Activated naive CD4-positive, alpha-beta T cell treated with anti-CD3 and anti-CD28 coated beads for 36 hours (primary cell): ENCODE measurements around the gene GARS1. TPM values are rescaled to one million over a fixed set of nuclear protein-coding genes. Genes with fewer than 3 reads are reported as not detected.
"Not testable (repeated sequence)": the region's sequence is repeated elsewhere in the genome, so short reads cannot be mapped to it uniquely, and the experiment has no call there.

Experiments used
- CTCF ChIA-PET: fragments of 350-600 bp; sonication (Branson Sonifier 250); formaldehyde crosslinking; loops from one replicate; lab custom pipeline; 2021; ENCODE audit warnings: antibody characterized with exemption; lab: Charles Lee
- DNase-seq: peaks from one replicate; pipeline ENCODE4 v3.0.0-alpha.2; 2020
- H3K27ac Mint-ChIP-seq: one replicate; pipeline ENCODE4 v1.8.0; 2021; ENCODE audit warnings: mild to moderate bottlenecking, mixed read lengths
- H3K27me3 Mint-ChIP-seq: one replicate; pipeline ENCODE4 v1.8.0; 2021; ENCODE audit warnings: low read depth, mixed read lengths
- H3K36me3 Mint-ChIP-seq: one replicate; pipeline ENCODE4 v1.8.0; 2021; ENCODE audit warnings: low read depth, mixed read lengths
- H3K4me1 Mint-ChIP-seq: one replicate; pipeline ENCODE4 v1.8.0; 2021; ENCODE audit warnings: low read depth, mixed read lengths
- H3K4me3 Mint-ChIP-seq: one replicate; pipeline ENCODE4 v1.8.0; 2021; ENCODE audit warnings: mild to moderate bottlenecking, moderate library complexity, mixed read lengths
- H3K9me3 Mint-ChIP-seq: one replicate; pipeline ENCODE4 v1.8.0; 2021; ENCODE audit warnings: mixed read lengths
- intact Hi-C: fragments of 100-400 bp; cut with micrococcal nuclease; formaldehyde crosslinking; loops from one replicate; pipeline ENCODE4 v1.15.1; 2023
- total RNA-seq, 2 experiments: library from RNA; stranded (reverse); gene quantifications; one replicate each; pipeline ENCODE4 v1.2.3, GENCODE V29; 2021

Gene GARS1
- total RNA-seq, 2 experiments from 2014 or later, result 367 to 385 TPM

- CTCF ChIA-PET, result interaction anchor here (1.4 to 3.5 kb wide), 2 partner anchors 21 to 106 kb away, joined by 4 to 12 read pairs; no protein-coding TSS in a partner anchor
- H3K27ac Mint-ChIP-seq, result no peak overlapping the region
These were observed 39.5 kb downstream of the GARS1 start for GRCh38 chr7:30634193-30634626.

GRCh38 chr7:30634634-30635201, 40.0 kb downstream of the GARS1 start:
- no peaks in the 10 kb centered on the region for H3K4me1 Mint-ChIP-seq
- no peak overlapping the region for H3K27ac Mint-ChIP-seq
- no peaks in the 10 kb centered on the region for H3K27me3 Mint-ChIP-seq
- H3K36me3 Mint-ChIP-seq, result peaks cover 57% of the 10 kb centered on the region
- H3K9me3 Mint-ChIP-seq, result peaks cover 1% of the 10 kb centered on the region
- CTCF ChIA-PET, result interaction anchor here (1.4 to 3.5 kb wide), 2 partner anchors 21 to 105 kb away, joined by 4 to 12 read pairs; no protein-coding TSS in a partner anchor
- H3K4me3 Mint-ChIP-seq, result no peak overlapping the region
- intact Hi-C loops, result no loop called here
- no peak for DNase-seq

More at GRCh38 chr7:30634193-30634626, 39.5 kb downstream of the GARS1 start:
- intact Hi-C loops, result no loop called here
- peaks cover 61% of the 10 kb centered on the region for H3K36me3 Mint-ChIP-seq
- no peaks in the 10 kb centered on the region for H3K4me1 Mint-ChIP-seq
- no peak overlapping the region for H3K4me3 Mint-ChIP-seq
- no peaks in the 10 kb centered on the region for H3K27me3 Mint-ChIP-seq
- peaks cover 1% of the 10 kb centered on the region for H3K9me3 Mint-ChIP-seq
- no peak for DNase-seq

GRCh38 chr7:30635798-30636197, 41.1 kb downstream of the GARS1 start:
- CTCF ChIA-PET, result no interaction called here
- peaks cover 1% of the 10 kb centered on the region for H3K9me3 Mint-ChIP-seq
- H3K27ac Mint-ChIP-seq, result no peak overlapping the region
- DNase-seq, result no peak
- no peak overlapping the region for H3K4me3 Mint-ChIP-seq
- H3K4me1 Mint-ChIP-seq, result no peaks in the 10 kb centered on the region
- no peaks in the 10 kb centered on the region for H3K27me3 Mint-ChIP-seq
- peaks cover 51% of the 10 kb centered on the region for H3K36me3 Mint-ChIP-seq
- intact Hi-C loops, result no loop called here

GRCh38 chr7:30642322-30642721, 47.6 kb downstream of the GARS1 start:
- H3K27ac Mint-ChIP-seq, CTCF ChIA-PET, H3K4me1 Mint-ChIP-seq, intact Hi-C loops, H3K9me3 Mint-ChIP-seq, H3K4me3 Mint-ChIP-seq, DNase-seq, H3K27me3 Mint-ChIP-seq: not testable (repeated sequence)
- peaks cover 17% of the 10 kb centered on the region for H3K36me3 Mint-ChIP-seq

GRCh38 chr7:30642789-30643188, 48.1 kb downstream of the GARS1 start:
- Mint-ChIP-seq H3K27ac (no peak overlapping the region), H3K36me3 (peaks cover 17% of the 10 kb centered on the region), H3K9me3 (no peaks in the 10 kb centered on the region), H3K4me3 (no peak overlapping the region), H3K4me1 (no peaks in the 10 kb centered on the region), H3K27me3 (no peaks in the 10 kb centered on the region)
- no peak for DNase-seq
- intact Hi-C loops, result no loop called here
- CTCF ChIA-PET, result no interaction called here

GRCh38 chr7:30644286-30644955, 49.7 kb downstream of the GARS1 start:
- no peak for DNase-seq
- Mint-ChIP-seq H3K9me3 (no peaks in the 10 kb centered on the region), H3K27ac (no peak overlapping the region), H3K36me3 (peaks cover 16% of the 10 kb centered on the region), H3K27me3 (no peaks in the 10 kb centered on the region), H3K4me3 (no peak overlapping the region), H3K4me1 (no peaks in the 10 kb centered on the region)
- CTCF ChIA-PET, result interaction anchor here (0.8 kb wide), 1 partner anchor 13 kb away, joined by 3 read pairs; no protein-coding TSS in a partner anchor
- intact Hi-C loops, result no loop called here

GRCh38 chr7:30645661-30646060, 51.0 kb downstream of the GARS1 start:
- Mint-ChIP-seq H3K27me3 (no peaks in the 10 kb centered on the region), H3K4me3 (no peak overlapping the region), H3K9me3 (no peaks in the 10 kb centered on the region), H3K27ac (no peak overlapping the region), H3K36me3 (peaks cover 16% of the 10 kb centered on the region), H3K4me1 (no peaks in the 10 kb centered on the region)
- DNase-seq, result no peak
- intact Hi-C loops, result no loop called here
- CTCF ChIA-PET, result no interaction called here

GRCh38 chr7:30646154-30646553, 51.5 kb downstream of the GARS1 start:
- Mint-ChIP-seq H3K27ac (no peak overlapping the region), H3K9me3 (no peaks in the 10 kb centered on the region), H3K4me1 (no peaks in the 10 kb centered on the region), H3K27me3 (no peaks in the 10 kb centered on the region), H3K4me3 (no peak overlapping the region), H3K36me3 (peaks cover 16% of the 10 kb centered on the region)
- intact Hi-C loops, result no loop called here
- CTCF ChIA-PET, result no interaction called here
- no peak for DNase-seq

GRCh38 chr7:30647589-30648364, 53.1 kb downstream of the GARS1 start:
- no peak for DNase-seq
- Mint-ChIP-seq H3K9me3 (no peaks in the 10 kb centered on the region), H3K27ac (no peak overlapping the region), H3K4me1 (no peaks in the 10 kb centered on the region), H3K27me3 (no peaks in the 10 kb centered on the region), H3K36me3 (peaks cover 14% of the 10 kb centered on the region), H3K4me3 (no peak overlapping the region)
- intact Hi-C loops, result no loop called here
- CTCF ChIA-PET, result no interaction called here

- CTCF ChIA-PET, result no interaction called here
- Mint-ChIP-seq H3K27me3 (no peaks in the 10 kb centered on the region), H3K4me1 (no peaks in the 10 kb centered on the region), H3K27ac (no peak overlapping the region), H3K4me3 (no peak overlapping the region), H3K36me3 (peaks cover 10% of the 10 kb centered on the region), H3K9me3 (no peaks in the 10 kb centered on the region)
- intact Hi-C loops, result no loop called here
- no peak for DNase-seq
These were observed 54.3 kb downstream of the GARS1 start for GRCh38 chr7:30648744-30649540.

GRCh38 chr7:30649717-30650420, 55.2 kb downstream of the GARS1 start:
- no peak for DNase-seq
- Mint-ChIP-seq H3K9me3 (no peaks in the 10 kb centered on the region), H3K4me3 (no peak overlapping the region), H3K4me1 (no peaks in the 10 kb centered on the region), H3K27ac (no peak overlapping the region), H3K27me3 (no peaks in the 10 kb centered on the region), H3K36me3 (peaks cover 5% of the 10 kb centered on the region)
- intact Hi-C loops, result no loop called here
- CTCF ChIA-PET, result no interaction called here
